ENCODE measurements around the gene PGK1.
"Not testable (repeated sequence)": the region's sequence is repeated elsewhere in the genome, so short reads cannot be mapped to it uniquely, and the experiment has no call there.

The PGK1 gene

DNA sequence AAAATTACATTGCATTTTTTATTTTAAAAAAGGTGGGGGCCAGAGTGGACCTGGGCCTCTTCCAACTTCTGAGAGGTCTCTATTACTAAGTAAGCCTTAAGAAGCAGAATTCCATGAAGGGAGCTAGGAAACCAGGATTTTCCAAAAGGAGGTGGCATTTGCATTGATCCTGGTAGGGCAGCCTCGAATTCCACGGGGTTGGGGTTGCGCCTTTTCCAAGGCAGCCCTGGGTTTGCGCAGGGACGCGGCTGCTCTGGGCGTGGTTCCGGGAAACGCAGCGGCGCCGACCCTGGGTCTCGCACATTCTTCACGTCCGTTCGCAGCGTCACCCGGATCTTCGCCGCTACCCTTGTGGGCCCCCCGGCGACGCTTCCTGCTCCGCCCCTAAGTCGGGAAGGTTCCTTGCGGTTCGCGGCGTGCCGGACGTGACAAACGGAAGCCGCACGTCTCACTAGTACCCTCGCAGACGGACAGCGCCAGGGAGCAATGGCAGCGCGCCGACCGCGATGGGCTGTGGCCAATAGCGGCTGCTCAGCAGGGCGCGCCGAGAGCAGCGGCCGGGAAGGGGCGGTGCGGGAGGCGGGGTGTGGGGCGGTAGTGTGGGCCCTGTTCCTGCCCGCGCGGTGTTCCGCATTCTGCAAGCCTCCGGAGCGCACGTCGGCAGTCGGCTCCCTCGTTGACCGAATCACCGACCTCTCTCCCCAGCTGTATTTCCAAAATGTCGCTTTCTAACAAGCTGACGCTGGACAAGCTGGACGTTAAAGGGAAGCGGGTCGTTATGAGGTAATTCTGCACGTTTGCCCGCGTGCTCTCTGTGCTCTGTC, at the start of gene PGK1:
Gene PGK1, plus strand, starts transcription at position 626 of the 824 bp plus-strand sequence. Its CDS starts 93 bp downstream, at position 719.
- Histone ChIP-seq H3K4me1 (ENCODE audit: control insufficient read depth, insufficient read depth, low read length) (peaks cover 17% of the 10 kb centered on the region), H3K9ac (ENCODE audit: low read length) (peak within 1 kb of the TSS; percentile 98), H3K9me3 (ENCODE audit: control insufficient read depth, low read length) (no peaks in the 10 kb centered on the region), H3K4me3 (ENCODE audit: low read length) (peak within 1 kb of the TSS; percentile 95), H3K27me3 (ENCODE audit: control insufficient read depth, insufficient read depth, low read length) (no peaks in the 10 kb centered on the region), H3K36me3 (ENCODE audit: control insufficient read depth, insufficient read depth, low read length) (no peaks in the 10 kb centered on the region)

- no peak overlapping the region for H3K9ac ChIP-seq (ENCODE audit: low read length)
- H3K4me1 ChIP-seq (ENCODE audit: control insufficient read depth, insufficient read depth, low read length) = peaks cover 6% of the 10 kb centered on the region
- H3K4me3 ChIP-seq (ENCODE audit: low read length) = no peak overlapping the region
- H3K9me3 ChIP-seq (ENCODE audit: control insufficient read depth, low read length) = no peaks in the 10 kb centered on the region
- no peaks in the 10 kb centered on the region for H3K36me3 ChIP-seq (ENCODE audit: control insufficient read depth, insufficient read depth, low read length)
- no peaks in the 10 kb centered on the region for H3K27me3 ChIP-seq (ENCODE audit: control insufficient read depth, insufficient read depth, low read length)
These were observed 40.4 kb upstream of the PGK1 start for GRCh38 chrX:78063687-78064086.

- no peak overlapping the region for H3K4me3 ChIP-seq (ENCODE audit: low read length)
- no peaks in the 10 kb centered on the region for H3K36me3 ChIP-seq (ENCODE audit: control insufficient read depth, insufficient read depth, low read length)
- H3K9ac ChIP-seq (ENCODE audit: low read length) = no peak overlapping the region
- H3K27me3 ChIP-seq (ENCODE audit: control insufficient read depth, insufficient read depth, low read length) = no peaks in the 10 kb centered on the region
- H3K4me1 ChIP-seq (ENCODE audit: control insufficient read depth, insufficient read depth, low read length) = peaks cover 6% of the 10 kb centered on the region
- no peaks in the 10 kb centered on the region for H3K9me3 ChIP-seq (ENCODE audit: control insufficient read depth, low read length)
These were observed 39.9 kb upstream of the PGK1 start for GRCh38 chrX:78064152-78064551.

- not testable (repeated sequence) for H3K9me3 ChIP-seq (ENCODE audit: control insufficient read depth, low read length); H3K9ac ChIP-seq (ENCODE audit: low read length); H3K27me3 ChIP-seq (ENCODE audit: control insufficient read depth, insufficient read depth, low read length); H3K4me1 ChIP-seq (ENCODE audit: control insufficient read depth, insufficient read depth, low read length); H3K4me3 ChIP-seq (ENCODE audit: low read length); H3K36me3 ChIP-seq (ENCODE audit: control insufficient read depth, insufficient read depth, low read length)
These were observed 39.1 kb upstream of the PGK1 start for GRCh38 chrX:78064698-78065601.

- no peaks in the 10 kb centered on the region for H3K27me3 ChIP-seq (ENCODE audit: control insufficient read depth, insufficient read depth, low read length)
- peaks cover 6% of the 10 kb centered on the region for H3K4me1 ChIP-seq (ENCODE audit: control insufficient read depth, insufficient read depth, low read length)
- H3K9me3 ChIP-seq (ENCODE audit: control insufficient read depth, low read length) = no peaks in the 10 kb centered on the region
- no peak overlapping the region for H3K9ac ChIP-seq (ENCODE audit: low read length)
- H3K4me3 ChIP-seq (ENCODE audit: low read length) = no peak overlapping the region
- no peaks in the 10 kb centered on the region for H3K36me3 ChIP-seq (ENCODE audit: control insufficient read depth, insufficient read depth, low read length)
These were observed 37.9 kb upstream of the PGK1 start for GRCh38 chrX:78066110-78066509.

DNA sequence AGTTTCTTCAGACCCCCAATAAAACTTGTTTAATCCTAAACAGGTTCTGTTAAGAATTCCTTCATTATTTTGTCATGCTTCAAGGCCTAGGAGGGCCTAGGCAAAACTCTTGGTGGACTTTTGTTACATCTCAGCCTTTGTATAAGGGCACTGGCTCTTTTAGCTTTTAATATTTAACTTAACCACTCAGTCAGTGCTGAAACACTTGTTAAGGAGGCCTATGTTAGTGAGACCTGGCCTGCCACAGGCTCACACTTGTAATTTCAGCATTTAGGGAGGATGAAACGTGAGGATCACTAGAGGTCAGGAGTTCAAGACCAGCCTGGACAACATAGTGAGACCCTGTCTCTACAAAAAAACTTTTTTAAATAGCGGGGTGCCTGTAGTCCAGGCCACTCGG, 32.7 kb upstream of the PGK1 start:
- Histone ChIP-seq H3K36me3 (ENCODE audit: control insufficient read depth, insufficient read depth, low read length) (no peaks in the 10 kb centered on the region), H3K4me3 (ENCODE audit: low read length) (no peak overlapping the region), H3K27me3 (ENCODE audit: control insufficient read depth, insufficient read depth, low read length) (no peaks in the 10 kb centered on the region), H3K4me1 (ENCODE audit: control insufficient read depth, insufficient read depth, low read length) (no peaks in the 10 kb centered on the region), H3K9me3 (ENCODE audit: control insufficient read depth, low read length) (no peaks in the 10 kb centered on the region), H3K9ac (ENCODE audit: low read length) (no peak overlapping the region)

- not testable (repeated sequence) for H3K27me3 ChIP-seq (ENCODE audit: control insufficient read depth, insufficient read depth, low read length); H3K9me3 ChIP-seq (ENCODE audit: control insufficient read depth, low read length); H3K4me3 ChIP-seq (ENCODE audit: low read length); H3K9ac ChIP-seq (ENCODE audit: low read length); H3K36me3 ChIP-seq (ENCODE audit: control insufficient read depth, insufficient read depth, low read length); H3K4me1 ChIP-seq (ENCODE audit: control insufficient read depth, insufficient read depth, low read length)
These were observed 30.6 kb upstream of the PGK1 start for GRCh38 chrX:78073147-78074077.

- Histone ChIP-seq H3K4me3 (ENCODE audit: low read length) (no peak overlapping the region), H3K9ac (ENCODE audit: low read length) (no peak overlapping the region), H3K27me3 (ENCODE audit: control insufficient read depth, insufficient read depth, low read length) (no peaks in the 10 kb centered on the region), H3K4me1 (ENCODE audit: control insufficient read depth, insufficient read depth, low read length) (no peaks in the 10 kb centered on the region), H3K36me3 (ENCODE audit: control insufficient read depth, insufficient read depth, low read length) (no peaks in the 10 kb centered on the region), H3K9me3 (ENCODE audit: control insufficient read depth, low read length) (no peaks in the 10 kb centered on the region)
These were observed 30.0 kb upstream of the PGK1 start for GRCh38 chrX:78074088-78074487.

DNA sequence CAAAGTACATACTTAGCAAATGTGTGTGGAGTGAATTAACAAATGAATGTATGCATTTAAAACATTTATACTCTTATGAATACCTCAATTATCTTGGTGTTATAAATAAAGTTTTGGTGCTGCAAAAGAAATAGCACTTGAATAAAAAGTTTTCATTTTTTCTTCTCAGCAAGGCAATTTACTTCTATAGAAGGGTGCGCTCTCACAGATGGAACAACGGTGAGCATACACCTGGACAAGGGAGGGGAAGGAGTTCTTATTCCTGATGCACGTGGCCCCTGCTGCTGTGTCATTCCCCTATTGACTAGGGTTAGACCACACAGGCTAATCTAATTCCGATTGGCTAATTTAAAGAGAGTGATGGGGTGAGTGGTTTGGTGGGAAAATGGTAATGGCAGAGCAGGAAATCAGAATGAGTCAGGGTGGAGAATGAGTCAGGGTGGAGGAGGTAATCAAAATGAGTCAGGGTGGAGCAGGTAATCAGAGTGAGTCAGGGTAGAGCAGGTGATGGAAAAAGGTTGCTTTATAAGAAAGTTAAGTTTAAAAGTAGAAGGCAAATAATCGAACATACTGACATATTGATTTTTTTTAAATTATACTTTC, 28.2 kb upstream of the PGK1 start:
- H3K9me3 ChIP-seq (ENCODE audit: control insufficient read depth, low read length) = no peaks in the 10 kb centered on the region
- no peak overlapping the region for H3K4me3 ChIP-seq (ENCODE audit: low read length)
- H3K9ac ChIP-seq (ENCODE audit: low read length) = no peak overlapping the region
- no peaks in the 10 kb centered on the region for H3K27me3 ChIP-seq (ENCODE audit: control insufficient read depth, insufficient read depth, low read length)
- no peaks in the 10 kb centered on the region for H3K36me3 ChIP-seq (ENCODE audit: control insufficient read depth, insufficient read depth, low read length)
- H3K4me1 ChIP-seq (ENCODE audit: control insufficient read depth, insufficient read depth, low read length) = no peaks in the 10 kb centered on the region

GRCh38 chrX:78081413-78081812, 22.6 kb upstream of the PGK1 start:
- not testable (repeated sequence) for H3K36me3 ChIP-seq (ENCODE audit: control insufficient read depth, insufficient read depth, low read length); H3K4me1 ChIP-seq (ENCODE audit: control insufficient read depth, insufficient read depth, low read length); H3K4me3 ChIP-seq (ENCODE audit: low read length); H3K9ac ChIP-seq (ENCODE audit: low read length); H3K9me3 ChIP-seq (ENCODE audit: control insufficient read depth, low read length); H3K27me3 ChIP-seq (ENCODE audit: control insufficient read depth, insufficient read depth, low read length)

- no peak overlapping the region for H3K9ac ChIP-seq (ENCODE audit: low read length)
- H3K4me1 ChIP-seq (ENCODE audit: control insufficient read depth, insufficient read depth, low read length) = no peaks in the 10 kb centered on the region
- H3K36me3 ChIP-seq (ENCODE audit: control insufficient read depth, insufficient read depth, low read length) = no peaks in the 10 kb centered on the region
- no peak overlapping the region for H3K4me3 ChIP-seq (ENCODE audit: low read length)
- no peaks in the 10 kb centered on the region for H3K9me3 ChIP-seq (ENCODE audit: control insufficient read depth, low read length)
- H3K27me3 ChIP-seq (ENCODE audit: control insufficient read depth, insufficient read depth, low read length) = no peaks in the 10 kb centered on the region
These were observed 11.8 kb upstream of the PGK1 start for GRCh38 chrX:78092296-78092695.
